ENCODE measurements around the gene FLOT1. TPM values are rescaled to one million over a fixed set of nuclear protein-coding genes. Genes with fewer than 3 reads are reported as not detected.
A peak's percentile ranks its signal among the peaks of the same experiment; 100 is the strongest.

Gene FLOT1
- total and polyA plus RNA-seq, 2 of the 13 experiments (the other 11 are each of a cell fraction or from before 2014, with no cell fraction given), result 82.3 to 130 TPM

- TF ChIP-seq ZNF33A (CRISPR knock-in tag; IDR thresholded peaks at IDR 0.05; ENCODE audit: borderline replicate concordance) (no peak), SRSF1 (optimal IDR thresholded peaks at IDR 0.05; ENCODE audit: low read depth, low read length) (no peak), TOE1 (CRISPR knock-in tag; IDR thresholded peaks at IDR 0.05) (no peak), ZBTB21 (CRISPR knock-in tag; IDR thresholded peaks at IDR 0.05) (no peak), ZNF432 (CRISPR knock-in tag; IDR thresholded peaks at IDR 0.05; ENCODE audit: borderline replicate concordance) (no peak), ZNF878 (CRISPR knock-in tag; IDR thresholded peaks at IDR 0.05) (no peak; the same call in 1 of the 2 replicates), DNMT1 (CRISPR knock-in tag; IDR thresholded peaks at IDR 0.05) (no peak), CEBPZ (IDR thresholded peaks at IDR 0.05; ENCODE audit: low read length) (no peak), RFX3 (CRISPR knock-in tag; IDR thresholded peaks at IDR 0.05) (no peak), SRSF4 (IDR thresholded peaks at IDR 0.05; ENCODE audit: low read depth, low read length, poor library complexity, severe bottlenecking) (no peak), TBP (CRISPR knock-in tag; IDR thresholded peaks at IDR 0.05) (no peak), ZNF451 (CRISPR knock-in tag; IDR thresholded peaks at IDR 0.05) (peak; percentile 64; the same call in 1 of the 2 replicates), ZNF841 (CRISPR knock-in tag; IDR thresholded peaks at IDR 0.05; ENCODE audit: borderline replicate concordance) (no peak), PHB2 (IDR thresholded peaks at IDR 0.05; ENCODE audit: partially characterized antibody) (no peak), KDM6A (CRISPR knock-in tag; IDR thresholded peaks at IDR 0.05; ENCODE audit: low read depth) (no peak), JUN (CRISPR knock-in tag; IDR thresholded peaks at IDR 0.05) (no peak), ZNF142 (CRISPR knock-in tag; IDR thresholded peaks at IDR 0.05) (no peak), HDAC2 (CRISPR knock-in tag; IDR thresholded peaks at IDR 0.05) (peak; percentile 68; the same call in 1 of the 2 replicates), MED8 (CRISPR knock-in tag; IDR thresholded peaks at IDR 0.05; ENCODE audit: insufficient replicate concordance) (peak; percentile 35), TFDP1 (CRISPR knock-in tag; IDR thresholded peaks at IDR 0.05; ENCODE audit: borderline replicate concordance) (peak; percentile 60), ZNF468 (CRISPR knock-in tag; IDR thresholded peaks at IDR 0.05) (no peak)
Observed at GRCh38 chr6:30678964-30679726, 63.3 kb downstream of the FLOT1 start (continued).
